MM.1S (cell line): ENCODE results near the gene RETNLB.

Experiments used
- CTCF ChIP-seq: fragments of 300-600 bp; sonication (generic); IDR thresholded peaks from 2 replicates; pipeline ENCODE4 v1.5.1; 2016; ENCODE audit warnings: antibody characterized with exemption, low read length, mixed read lengths
- EZH2phosphoT487 ChIP-seq: fragments of 300-600 bp; sonication (generic); IDR thresholded peaks from 2 replicates; pipeline ENCODE4 v1.6.1; 2018; ENCODE audit warnings: antibody characterized with exemption, low read length

- TF ChIP-seq CTCF (no peak), EZH2phosphoT487 (no peak)
Observed at GRCh38 chr3:108775649-108776048, 18.4 kb upstream of the RETNLB start.
